GM19238 (cell line): ENCODE data around the gene ANKUB1.

Source experiments
- DNase-seq: peaks from one replicate; pipeline ENCODE4 v3.0.0; 2011; ENCODE audit warnings: low spot score; ENCODE audit not compliant: insufficient read length

Gene ANKUB1

GRCh38 chr3:149764302-149764701, 28.1 kb downstream of the ANKUB1 start:
- no peak for DNase-seq

DNA sequence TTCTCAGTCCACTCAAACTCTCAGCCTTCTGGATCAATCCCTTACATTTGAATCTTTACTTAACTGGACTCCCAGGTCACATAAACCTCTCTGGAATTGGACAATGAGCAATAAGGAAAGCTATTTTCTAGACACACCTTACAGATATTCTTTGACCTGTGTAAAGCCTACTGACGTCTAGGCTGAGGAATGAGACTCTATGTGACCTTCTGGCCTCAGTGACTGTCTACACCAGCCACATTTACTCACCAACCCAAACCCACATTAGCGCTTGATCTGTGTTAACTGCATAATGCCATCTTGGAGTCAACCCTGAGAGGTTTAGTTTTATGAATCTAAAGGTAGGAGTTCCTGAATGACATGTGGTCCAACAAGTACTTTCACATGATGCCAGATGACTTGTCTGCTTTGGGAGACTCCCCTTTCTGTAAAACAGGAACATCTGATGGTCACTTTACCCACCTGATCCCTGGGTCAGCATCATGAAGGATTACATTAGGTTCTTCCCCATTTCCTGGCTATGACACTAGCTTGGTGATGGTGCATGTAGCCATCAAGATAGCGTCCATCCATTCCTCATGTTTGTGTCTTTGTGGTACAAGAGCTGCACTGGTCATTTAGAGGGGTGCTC, 28.7 kb downstream of the ANKUB1 start:
- no peak for DNase-seq

DNA sequence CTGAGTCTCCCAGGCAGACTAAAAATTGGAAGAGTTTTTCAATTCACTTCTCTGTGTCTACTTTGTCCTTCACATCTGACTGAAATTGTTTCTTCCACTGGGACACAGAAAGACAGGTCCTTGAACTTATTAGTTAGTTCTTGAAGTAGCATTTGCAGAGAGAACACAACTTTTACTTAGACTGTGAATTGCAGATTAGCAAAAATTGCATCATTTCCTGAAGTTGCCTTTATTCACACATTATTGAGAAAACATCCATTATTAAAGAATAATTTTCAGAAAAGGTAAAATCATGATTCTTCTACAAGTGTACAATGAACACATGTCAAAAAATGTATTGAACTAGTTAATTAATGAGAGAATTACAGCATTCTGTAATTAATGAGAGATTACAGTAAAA, 38.6 kb downstream of the ANKUB1 start:
- DNase-seq: no peak

DNA sequence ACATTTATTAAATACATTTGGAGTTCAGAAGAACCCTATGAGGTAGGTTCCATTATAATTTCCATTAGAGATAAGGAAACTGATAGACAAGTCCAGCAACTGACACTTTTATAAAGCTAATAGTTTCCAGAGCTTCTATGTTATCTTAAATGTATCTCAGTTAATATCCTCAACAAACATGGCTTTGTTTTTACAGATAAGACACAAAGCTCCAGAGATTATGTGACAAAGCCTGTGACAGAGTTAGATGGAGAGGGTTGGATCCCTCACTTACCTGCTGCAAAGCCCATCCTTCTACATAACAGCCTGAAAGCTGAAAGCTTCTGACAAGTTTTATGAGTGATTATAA, 39.6 kb downstream of the ANKUB1 start:
- DNase-seq: no peak

- DNase-seq: peak; percentile 62
These were observed 40.1 kb downstream of the ANKUB1 start, which contains the start of gene COMMD2 for GRCh38 chr3:149752051-149752787. COMMD2 (minus strand) TSS chr3:149752489; CDS start chr3:149752444, 45 bp downstream.

- DNase-seq: no peak
These were observed 40.8 kb downstream of the ANKUB1 start for GRCh38 chr3:149751551-149751950.

GRCh38 chr3:149744606-149745005, 47.7 kb downstream of the ANKUB1 start:
- DNase-seq: no peak

- no peak for DNase-seq
These were observed 48.2 kb downstream of the ANKUB1 start for GRCh38 chr3:149744151-149744550.

GRCh38 chr3:149739396-149739795, 53.0 kb downstream of the ANKUB1 start:
- no peak for DNase-seq

DNA sequence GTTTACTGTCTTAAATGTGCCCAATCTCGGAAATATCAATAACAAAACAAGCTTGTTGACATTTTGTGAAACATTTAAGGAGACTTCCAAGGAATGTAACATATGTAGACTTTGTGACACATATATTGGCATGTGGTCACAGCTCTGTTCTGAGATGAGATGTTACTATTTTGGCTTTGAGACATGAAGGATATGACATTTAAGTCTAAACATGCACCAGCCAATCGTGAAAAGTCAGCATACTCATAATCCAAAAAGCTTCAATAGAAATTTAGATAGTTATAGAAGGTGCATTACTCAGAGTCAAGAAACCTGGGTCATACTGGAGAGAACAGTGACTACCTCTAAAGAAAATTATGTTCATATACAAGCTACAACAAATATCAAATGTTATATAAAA, 53.5 kb downstream of the ANKUB1 start:
- no peak for DNase-seq

DNA sequence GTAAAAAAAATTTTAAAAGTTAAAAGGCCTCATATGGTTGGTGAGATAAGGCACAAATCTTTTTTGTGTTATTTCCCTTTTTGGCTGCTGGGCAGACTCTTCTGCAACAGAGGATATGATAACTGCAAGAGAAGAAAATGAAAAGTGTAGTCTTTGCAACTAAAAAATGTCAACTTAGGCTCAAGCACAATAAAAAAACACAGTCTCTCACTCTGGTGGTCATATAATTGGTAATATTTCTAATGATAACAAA, 55.5 kb downstream of the ANKUB1 start:
- DNase-seq: no peak

GRCh38 chr3:149736175-149736952, 56.0 kb downstream of the ANKUB1 start:
- DNase-seq: no peak

GRCh38 chr3:149732234-149732633, 60.1 kb downstream of the ANKUB1 start:
- no peak for DNase-seq

DNA sequence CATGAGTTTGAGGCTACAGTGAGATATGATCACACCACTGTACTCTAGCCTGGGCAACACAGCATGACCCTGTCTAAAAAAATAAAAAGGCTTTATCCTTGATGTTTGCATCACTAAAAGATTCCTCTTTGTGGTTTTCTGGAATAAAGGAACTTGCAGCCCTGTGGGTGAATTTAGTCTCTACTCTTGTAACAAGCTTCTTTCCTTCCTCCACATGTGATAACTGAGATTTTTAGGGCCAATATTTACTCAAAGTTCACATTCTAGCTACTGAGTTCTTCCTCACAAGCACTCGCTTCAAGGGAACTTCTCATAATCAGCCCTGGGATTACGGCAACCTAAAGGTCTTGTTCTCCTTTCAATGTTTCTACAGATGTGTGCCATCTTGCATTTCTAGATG, 64.7 kb downstream of the ANKUB1 start:
- DNase-seq: no peak

GRCh38 chr3:149726716-149727407, 65.5 kb downstream of the ANKUB1 start:
- DNase-seq: no peak

DNA sequence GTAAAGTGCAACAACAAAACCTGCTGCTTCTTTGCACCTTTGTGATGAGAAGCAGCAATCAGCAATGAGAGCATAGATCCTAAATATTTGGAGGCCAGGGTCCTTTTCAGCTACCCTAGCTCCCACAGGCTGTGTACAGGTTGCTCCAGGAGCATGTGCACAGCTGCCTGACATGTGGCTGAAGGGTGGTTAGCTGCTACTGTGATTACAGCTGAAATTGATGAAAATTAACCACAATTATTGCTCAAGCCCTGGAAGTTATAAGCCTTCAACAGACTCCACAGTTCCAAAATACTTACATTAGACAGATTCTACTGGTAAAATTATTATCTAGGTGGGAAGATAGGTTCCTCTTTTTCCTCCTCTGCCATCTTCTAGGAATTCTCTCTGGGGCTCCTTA, 68.6 kb downstream of the ANKUB1 start:
- DNase-seq: no peak

DNA sequence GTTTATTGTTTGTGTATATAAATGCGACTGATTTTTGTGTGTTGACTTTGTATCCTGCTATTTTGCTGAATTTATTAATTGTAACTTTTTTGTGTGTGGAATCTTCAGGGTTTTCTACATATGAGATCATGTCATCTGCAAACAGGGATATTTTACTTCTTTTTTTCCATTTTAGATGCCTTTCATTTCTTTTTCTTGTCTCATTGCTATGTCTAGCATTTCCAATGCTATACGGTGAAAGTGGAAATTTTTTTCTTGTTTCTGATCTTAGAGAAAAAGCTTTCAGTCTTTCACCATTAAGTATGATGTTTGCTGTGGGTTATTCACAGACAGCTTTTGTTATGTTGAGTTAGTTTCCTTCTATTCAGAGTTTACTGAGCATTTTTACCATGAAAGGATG, 71.4 kb downstream of the ANKUB1 start:
- no peak for DNase-seq

- DNase-seq: peak; percentile 11
These were observed 74.8 kb downstream of the ANKUB1 start for GRCh38 chr3:149717391-149718056.

DNA sequence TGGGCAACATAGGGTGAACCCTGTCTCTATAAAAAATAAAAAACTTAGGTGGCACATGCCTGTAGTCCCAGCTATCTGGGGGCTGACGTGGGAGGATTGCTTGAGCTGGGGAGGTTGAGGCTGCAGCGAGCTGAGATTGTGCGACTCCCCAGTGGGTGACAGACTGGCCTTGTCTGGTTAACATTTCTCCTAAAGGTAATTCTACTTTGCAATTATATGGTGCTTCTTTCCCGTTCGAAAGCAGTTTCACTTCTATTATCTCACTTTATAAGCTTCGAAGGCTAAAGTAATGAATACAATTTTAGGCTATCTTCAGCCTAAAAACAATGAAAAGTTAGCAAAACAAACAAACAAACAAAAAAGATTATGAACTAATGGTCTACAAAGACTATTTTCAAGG, 75.4 kb downstream of the ANKUB1 start:
- DNase-seq: no peak

- DNase-seq: no peak
These were observed 77.1 kb downstream of the ANKUB1 start for GRCh38 chr3:149715247-149715646.
